Glomerular visceral epithelial cell (primary cell): ENCODE measurements around the gene ZDHHC12.
A peak's percentile ranks its signal among the peaks of the same experiment; 100 is the strongest.
"Not testable (repeated sequence)": the region's sequence is repeated elsewhere in the genome, so short reads cannot be mapped to it uniquely, and the experiment has no call there.

ENCODE experiments used
- DNase-seq: peaks from one replicate; pipeline ENCODE4 v3.0.0-alpha.2; 2016; ENCODE audit errors: extremely low spot score

The ZDHHC12 gene

DNA sequence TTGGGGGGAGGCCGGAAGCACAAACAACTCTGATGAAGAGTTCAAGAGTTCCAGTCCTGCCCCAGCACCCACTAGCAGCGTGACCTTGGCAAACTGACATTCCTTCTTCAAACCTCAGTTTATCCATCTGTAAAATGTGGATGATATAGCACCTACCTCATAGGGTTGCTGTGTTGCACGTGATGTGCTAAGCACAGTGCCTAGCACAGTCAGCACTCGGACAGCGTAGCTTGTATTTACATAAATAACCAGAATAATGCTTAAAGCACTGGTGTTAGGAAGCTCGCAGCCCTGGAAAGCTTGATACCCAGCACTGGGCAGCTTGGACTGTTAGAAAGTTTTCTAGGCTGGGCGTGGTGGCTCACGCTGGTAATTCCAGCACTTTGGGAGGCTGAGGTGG lies 16.5 kb downstream of the ZDHHC12 start:
- DNase-seq, result no peak

DNA sequence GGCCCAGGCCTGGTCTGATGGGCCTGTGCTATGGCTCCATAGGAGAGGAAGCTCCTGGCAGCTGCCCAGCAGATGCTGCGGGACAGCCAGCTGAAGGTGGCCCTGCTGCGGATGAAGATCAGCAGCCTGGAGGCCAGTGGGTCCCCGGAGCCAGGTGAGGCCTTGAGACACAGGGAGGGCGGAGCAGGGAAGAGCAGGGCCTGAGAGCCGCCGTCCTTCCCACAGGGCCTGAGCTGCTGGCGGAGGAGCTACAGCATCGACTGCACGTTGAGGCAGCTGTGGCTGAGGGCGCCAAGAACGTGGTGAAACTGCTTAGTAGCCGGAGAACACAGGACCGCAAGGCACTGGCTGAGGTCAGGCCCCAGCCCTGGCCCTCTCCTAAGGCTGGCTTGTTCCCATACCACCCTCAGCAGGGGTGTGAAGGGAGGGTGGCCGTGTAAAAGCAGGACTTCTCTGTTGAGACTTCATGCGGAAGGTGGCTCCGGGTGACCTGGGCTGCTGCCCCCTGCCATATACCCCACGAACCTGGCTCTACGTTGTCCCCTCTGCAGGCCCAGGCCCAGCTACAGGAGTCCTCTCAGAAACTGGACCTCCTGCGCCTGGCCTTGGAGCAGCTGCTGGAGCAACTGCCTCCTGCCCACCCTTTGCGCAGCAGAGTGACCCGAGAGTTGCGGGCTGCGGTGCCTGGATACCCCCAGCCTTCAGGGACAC lies 17.1 kb downstream of the ZDHHC12 start:
- DNase-seq, result no peak

DNA sequence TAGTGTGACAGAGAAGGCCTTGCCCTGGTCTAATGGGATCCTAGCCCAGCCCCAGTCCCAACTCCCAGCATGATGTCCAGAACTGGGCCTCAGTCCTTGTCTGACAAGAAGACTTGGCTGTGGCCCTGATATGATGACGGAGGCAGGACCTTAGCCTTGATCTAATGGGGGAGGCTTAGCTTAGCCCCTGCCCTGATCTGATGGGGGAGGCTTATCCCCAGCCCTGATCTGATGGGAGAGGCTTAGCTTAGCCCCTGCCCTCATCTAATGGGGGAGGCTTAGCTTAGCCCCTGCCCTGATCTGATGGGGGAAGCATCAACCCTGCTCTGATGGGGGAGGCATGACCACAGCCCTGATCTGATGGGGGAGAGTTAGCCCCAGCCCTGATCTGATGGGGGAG lies 17.9 kb downstream of the ZDHHC12 start:
- DNase-seq, result no peak

DNA sequence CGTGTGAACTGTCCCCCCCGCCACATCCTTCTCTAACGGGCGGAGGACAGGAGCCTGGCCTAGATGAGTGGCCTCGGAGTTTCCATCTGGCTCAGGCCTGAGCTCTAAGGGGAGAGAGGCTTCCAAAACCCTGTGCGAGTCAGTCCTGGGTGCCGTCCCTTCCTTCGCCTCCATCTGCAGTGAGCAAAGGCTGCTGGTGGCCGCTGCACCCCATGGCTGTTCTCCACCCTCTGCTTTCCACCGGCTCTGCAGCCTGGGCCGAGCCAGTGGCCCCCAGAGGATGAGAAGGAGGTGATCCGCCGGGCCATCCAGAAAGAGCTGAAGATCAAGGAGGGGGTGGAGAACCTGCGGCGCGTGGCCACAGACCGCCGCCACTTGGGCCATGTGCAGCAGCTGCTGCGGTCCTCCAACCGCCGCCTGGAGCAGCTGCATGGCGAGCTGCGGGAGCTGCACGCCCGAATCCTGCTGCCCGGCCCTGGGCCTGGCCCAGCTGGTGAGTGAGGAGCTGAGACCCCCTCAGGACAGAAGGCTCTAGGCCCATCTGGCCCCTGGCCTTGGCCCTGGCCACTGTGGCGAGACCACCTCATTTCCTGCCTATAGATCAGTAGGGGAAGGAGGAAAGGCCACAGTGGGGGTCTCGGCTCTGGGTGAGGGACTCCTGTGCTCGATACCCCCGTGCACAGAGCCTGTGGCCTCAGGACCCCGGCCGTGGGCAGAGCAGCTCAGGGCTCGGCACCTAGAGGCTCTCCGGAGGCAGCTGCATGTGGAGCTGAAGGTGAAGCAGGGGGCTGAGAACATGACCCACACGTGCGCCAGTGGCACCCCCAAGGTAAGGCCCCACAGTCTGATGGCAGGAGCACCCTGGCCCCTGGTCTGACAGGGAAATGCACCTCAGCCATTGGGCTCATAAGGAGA lies 18.6 kb downstream of the ZDHHC12 start:
- DNase-seq, result no peak

DNA sequence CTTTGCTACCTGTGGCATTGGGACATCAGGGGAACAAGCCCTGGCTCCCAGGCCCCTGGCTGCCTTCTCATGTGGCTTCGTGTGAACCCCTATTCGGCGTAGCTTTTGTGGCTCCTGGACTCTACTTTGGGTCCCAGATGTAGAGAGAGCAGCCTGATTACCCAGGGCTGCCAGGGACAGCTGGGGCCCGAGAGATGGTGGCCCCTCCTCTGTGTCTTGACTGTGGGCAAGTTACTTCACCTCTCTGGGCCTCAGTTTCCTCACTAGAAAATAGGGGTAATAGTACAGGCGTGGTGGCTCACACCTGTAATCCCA lies 19.6 kb downstream of the ZDHHC12 start:
- DNase-seq, result no peak

DNA sequence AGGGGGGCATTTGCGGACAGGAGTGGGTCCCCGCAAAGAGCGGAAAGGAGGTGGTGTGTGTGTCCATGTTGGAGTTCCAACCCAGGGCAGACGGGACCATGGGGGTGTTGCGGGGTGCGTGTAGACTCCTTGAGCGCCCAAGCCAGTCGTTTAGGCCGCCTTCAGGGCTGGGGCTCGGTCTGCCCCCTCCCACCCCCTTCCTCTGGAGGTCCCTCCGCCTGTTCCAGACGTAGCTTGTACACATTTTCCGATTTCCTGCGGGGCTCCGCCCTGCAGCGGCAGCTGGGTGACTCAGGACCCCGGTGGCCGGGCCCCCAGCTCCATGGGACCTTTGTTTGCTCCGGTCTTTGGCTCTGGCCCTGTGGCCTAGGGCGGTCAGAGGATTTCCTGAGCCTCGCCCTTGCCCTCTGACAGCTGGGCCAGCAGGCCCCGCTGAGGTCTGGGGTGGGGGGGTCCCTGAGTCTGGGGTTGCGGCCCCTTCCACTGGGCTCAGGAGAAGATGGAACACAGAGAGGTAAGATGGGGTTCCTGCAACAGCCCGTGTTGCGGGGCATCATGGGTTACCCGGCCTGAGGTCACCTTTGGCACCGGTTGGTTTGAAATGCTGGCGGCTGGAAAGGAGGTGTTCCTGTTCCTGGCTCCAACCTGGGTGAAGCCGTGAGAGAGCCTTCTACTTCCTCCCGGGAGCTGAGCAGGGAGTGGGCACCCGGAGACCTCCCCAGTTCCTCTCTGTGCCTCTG lies 20.1 kb downstream of the ZDHHC12 start:
- DNase-seq, result no peak

- peak; percentile 59 for DNase-seq
Measured at GRCh38 chr9:128702949-128703615, 20.8 kb downstream of the ZDHHC12 start.

GRCh38 chr9:128702445-128702948 lies 21.4 kb downstream of the ZDHHC12 start, which contains the start of gene PKN3:
TSS of gene PKN3 (plus strand) at chr9:128702503. CDS start at chr9:128702916, 413 bp downstream.
- DNase-seq, result peak; percentile 89

GRCh38 chr9:128701227-128701854 lies 22.6 kb downstream of the ZDHHC12 start:
- DNase-seq, result no peak

- not testable (repeated sequence) for DNase-seq
Measured at GRCh38 chr9:128699096-128699795, 24.7 kb downstream of the ZDHHC12 start.

DNA sequence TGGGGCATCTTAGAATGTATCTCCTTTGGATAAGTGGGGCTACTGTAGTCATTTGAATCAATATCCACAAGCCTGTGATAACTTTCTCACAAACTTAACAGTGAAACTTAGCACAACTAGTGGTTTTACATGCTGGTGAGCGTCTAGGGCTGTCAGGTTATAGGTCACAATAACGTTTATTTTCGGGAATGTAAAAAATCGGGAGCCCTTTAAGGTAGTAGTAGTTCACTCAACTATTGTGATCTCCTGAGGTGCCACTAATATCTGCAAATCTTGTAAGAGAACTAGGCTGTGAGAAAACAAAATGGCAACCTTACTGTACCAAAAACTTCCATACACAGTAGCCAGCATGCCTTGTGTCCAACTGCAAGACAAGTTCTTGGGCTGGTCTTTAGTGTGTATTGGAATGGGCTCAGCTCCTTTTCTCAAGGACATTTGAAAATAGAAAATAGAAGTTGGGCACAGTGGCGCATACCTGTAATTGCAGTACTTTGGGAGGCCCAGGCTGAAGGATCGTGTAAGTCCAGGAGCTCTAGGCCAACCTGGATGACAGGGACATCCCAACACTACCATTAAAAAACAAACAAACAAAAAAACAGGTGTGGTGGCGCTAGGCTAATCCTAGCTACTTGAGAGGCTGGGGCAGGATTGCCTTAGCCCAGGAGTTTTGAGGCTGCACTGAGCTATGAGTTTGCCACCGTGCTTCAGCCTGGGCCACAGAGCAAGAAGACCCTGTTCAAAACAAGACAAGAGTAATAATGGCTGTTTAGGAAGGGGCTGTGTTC lies 26.8 kb downstream of the ZDHHC12 start:
- no peak for DNase-seq

DNA sequence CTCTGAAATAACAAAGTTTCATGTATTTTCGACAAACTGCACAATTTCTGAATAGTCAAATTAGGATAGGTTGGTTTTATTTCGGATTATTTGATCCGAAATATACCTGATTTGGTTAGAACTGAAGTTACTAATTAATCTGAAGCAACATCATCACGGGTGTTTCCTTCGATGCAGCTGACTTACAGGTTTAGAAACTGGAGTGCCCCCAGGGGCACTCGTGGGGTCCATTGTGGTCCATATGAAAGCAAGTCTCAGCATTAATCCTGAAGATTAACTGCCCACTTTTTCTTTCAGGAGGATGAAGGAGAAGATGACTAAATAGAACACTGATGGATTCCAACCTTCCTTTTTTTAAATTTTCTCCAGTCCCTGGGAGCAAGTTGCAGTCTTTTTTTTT lies 29.6 kb downstream of the ZDHHC12 start:
- no peak for DNase-seq

DNA sequence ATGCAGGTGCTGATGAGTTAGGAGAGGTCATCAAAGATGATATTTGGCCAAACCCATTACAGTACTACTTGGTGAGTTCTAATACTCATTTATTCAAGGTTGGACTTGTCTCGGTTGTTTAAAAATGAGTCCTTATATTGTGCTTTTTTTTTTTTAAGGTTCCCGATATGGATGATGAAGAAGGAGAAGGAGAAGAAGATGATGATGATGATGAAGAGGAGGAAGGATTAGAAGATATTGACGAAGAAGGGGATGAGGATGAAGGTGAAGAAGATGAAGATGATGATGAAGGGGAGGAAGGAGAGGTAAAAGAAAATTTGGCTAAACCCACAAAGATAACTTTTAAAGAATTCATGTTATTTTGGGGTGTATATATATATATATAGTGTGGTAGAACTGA lies 30.2 kb downstream of the ZDHHC12 start:
- not testable (repeated sequence) for DNase-seq

DNA sequence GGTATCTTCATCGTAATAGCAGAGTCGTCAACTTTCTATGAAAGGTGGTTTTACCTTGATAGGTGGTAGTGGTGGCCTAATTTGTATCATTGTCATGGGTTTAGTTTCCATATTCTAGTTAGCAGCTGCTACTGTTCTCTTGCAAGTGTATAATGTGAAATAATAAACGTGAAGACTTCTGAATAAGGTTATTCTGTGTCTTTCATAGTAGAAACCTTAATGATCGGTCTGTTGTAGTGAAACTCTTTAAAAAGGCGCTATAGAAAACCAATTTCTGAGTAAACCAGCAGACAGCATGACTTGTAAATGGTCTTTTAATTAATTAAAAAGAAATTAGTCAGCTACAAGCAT lies 33.3 kb downstream of the ZDHHC12 start:
- no peak for DNase-seq

- peak; percentile 51 for DNase-seq
Measured at GRCh38 chr9:128689820-128690683, 33.9 kb downstream of the ZDHHC12 start.

GRCh38 chr9:128689293-128689774 lies 34.6 kb downstream of the ZDHHC12 start:
- DNase-seq, result no peak

GRCh38 chr9:128688501-128689292 lies 35.2 kb downstream of the ZDHHC12 start, which contains the start of gene SET:
TSS of gene SET (plus strand) at chr9:128689222. CDS start at chr9:128689583, 361 bp downstream.
- DNase-seq, result peak; percentile 97

DNA sequence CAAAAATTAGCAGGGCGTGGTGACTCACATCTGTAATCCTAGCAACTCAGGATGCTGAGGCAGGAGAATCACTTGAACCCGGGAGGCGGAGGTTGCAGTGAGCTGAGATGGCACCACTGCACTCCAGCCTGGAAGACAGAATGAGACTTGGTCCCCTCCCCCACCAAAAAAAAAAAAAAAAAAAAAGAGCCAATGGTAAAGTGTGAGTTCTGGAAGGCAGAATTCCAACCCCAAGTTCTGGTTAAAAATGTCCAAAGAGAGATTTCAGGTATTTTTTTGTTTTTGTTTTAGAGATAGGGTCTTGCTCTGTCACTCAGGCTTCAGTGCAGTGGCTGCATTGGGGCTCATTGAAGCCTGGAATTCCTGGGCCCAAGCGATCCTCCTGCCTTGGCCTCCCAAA lies 36.5 kb downstream of the ZDHHC12 start:
- no peak for DNase-seq
